T follicular helper cell (primary cell): Measurements from ENCODE around the gene SPTBN1.

Experiments used
- DNase-seq: peaks from one replicate; pipeline ENCODE4 v3.0.0-alpha.2; 2020; ENCODE audit warnings: low read depth

Gene SPTBN1

GRCh38 chr2:54704688-54705605 lies 248.8 kb downstream of the SPTBN1 start:
- no peak for DNase-seq

GRCh38 chr2:54706622-54707021 lies 250.5 kb downstream of the SPTBN1 start:
- no peak for DNase-seq

GRCh38 chr2:54708584-54709335 lies 252.6 kb downstream of the SPTBN1 start:
- no peak for DNase-seq

DNA sequence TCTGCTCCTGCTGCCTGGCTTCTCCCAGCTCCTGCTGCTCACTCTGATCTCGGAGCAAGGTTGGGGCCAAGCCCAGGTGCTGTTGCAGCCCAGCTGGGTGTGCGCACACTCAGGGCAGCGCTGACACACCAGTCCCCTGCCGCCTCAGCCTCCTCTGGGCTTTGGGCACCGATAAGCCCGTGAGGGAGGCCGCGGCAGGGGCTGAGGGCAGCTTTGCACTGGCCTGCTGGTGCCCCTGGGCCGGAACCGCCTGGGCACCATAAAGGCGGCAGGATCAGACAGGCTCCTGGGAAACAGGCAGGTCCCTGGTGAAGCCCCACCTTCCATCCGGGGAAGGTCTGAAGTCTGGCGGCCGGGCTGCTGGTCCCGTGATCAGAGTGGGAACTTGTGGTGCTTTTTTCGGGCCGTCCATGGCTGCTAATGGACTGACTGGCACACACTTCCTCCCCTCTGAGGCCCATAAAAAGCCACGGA lies 253.2 kb downstream of the SPTBN1 start:
- no peak for DNase-seq

DNA sequence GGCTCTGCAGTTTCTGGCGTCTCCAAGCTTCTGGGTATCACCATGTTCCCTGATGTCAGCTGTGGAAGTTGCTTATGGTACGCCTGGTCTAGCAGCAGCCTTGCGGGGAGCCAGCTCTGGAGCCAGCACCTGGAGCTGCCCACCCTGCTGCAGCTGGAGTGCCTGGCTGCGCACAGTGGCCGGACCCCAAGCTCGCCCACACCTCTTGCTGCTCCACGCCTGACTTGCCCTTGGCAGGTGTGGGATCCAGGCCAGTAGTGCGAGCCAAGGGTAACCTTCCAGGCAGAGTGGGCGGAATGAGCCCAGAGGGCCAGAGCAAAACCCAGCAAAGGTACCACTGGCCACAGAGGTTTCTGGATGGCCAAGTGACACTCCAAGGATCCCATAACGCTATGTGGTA lies 254.1 kb downstream of the SPTBN1 start:
- DNase-seq, result no peak

GRCh38 chr2:54712516-54712915 lies 256.4 kb downstream of the SPTBN1 start:
- DNase-seq, result no peak

- DNase-seq, result no peak
These were observed 258.9 kb downstream of the SPTBN1 start for GRCh38 chr2:54714996-54715395.

DNA sequence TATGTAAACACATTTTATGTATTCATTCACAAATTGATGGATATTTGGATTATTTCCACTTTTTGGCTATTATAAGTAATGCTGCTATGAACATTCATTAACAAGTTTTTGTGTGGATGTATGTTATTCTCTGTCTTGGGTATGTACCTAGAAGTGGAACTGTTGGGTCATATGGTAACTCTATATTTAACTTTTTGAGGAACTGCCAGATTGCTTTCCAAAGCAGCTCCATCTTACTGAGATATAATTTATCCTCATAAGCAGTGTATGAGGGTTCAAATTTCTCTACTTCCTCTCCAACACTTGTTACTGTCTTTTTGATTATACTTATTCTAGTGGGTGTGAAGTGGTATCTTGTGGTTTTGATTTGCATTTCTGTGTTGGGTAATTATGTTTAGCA lies 260.2 kb downstream of the SPTBN1 start:
- no peak for DNase-seq

DNA sequence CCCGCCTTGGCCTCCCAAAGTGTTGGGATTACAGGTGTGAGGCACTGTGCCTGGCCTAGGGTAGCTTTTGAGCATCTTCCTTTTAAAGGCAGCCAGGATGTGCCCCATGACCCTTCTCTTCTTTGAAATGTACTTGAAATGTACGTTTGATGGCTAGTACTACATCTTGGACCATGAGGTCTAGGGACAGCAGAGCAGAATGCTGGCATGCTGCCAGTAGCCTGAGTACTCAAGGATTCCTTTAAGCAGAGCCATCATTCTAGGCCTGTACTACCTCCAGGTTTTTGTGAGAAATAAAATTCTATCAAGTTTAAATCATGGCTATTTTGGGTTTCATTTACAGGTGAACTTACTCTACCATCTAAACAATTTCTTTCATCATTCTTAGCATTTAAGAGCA lies 264.4 kb downstream of the SPTBN1 start:
- no peak for DNase-seq
